ENCODE results near the gene NKIRAS1.

- TF ChIP-seq MAX (IDR thresholded peaks at IDR 0.05) (no peak), POLR2A (IDR thresholded peaks at IDR 0.05; ENCODE audit: borderline replicate concordance, extremely low read depth, insufficient read depth, insufficient read length) (no peak)
Measured at GRCh38 chr3:23940775-23941174, 24.0 kb upstream of the NKIRAS1 start.

Measured in HCT116 (cell line).